Stimulated activated CD8-positive, alpha-beta memory T cell treated with anti-CD3 and anti-CD28 coated beads, Interleukin-12 subunit alpha, Interleukin-12 subunit beta, amount 100 ng/mL, for 4 hours (primary cell): Measurements from ENCODE around the gene FAM234A.

Source experiments
- DNase-seq: peaks from one replicate; pipeline ENCODE4 v3.0.0-alpha.2; 2020; ENCODE audit warnings: low read depth

FAM234A gene

GRCh38 chr16:281660-282255 lies 47.1 kb downstream of the FAM234A start:
- no peak for DNase-seq

DNA sequence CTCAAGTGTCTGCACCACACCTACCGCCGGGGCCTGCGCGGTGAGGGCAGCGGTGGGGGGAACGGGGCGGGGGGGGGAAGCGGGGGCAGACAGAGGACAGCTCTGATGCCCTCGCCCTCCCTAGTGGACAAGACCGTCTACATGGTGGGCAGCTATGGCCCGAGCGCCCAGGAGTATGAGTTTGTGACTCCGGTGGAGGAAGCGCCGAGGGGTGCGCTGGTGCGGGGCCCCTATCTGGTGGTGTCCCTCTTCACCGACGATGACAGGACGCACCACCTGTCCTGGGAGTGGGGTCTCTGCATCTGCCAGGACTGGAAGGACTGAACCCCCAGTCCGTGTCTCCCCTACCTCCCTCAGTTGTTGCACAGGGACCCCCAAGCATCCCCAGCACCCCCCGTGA lies 47.9 kb downstream of the FAM234A start:
- DNase-seq: no peak

DNA sequence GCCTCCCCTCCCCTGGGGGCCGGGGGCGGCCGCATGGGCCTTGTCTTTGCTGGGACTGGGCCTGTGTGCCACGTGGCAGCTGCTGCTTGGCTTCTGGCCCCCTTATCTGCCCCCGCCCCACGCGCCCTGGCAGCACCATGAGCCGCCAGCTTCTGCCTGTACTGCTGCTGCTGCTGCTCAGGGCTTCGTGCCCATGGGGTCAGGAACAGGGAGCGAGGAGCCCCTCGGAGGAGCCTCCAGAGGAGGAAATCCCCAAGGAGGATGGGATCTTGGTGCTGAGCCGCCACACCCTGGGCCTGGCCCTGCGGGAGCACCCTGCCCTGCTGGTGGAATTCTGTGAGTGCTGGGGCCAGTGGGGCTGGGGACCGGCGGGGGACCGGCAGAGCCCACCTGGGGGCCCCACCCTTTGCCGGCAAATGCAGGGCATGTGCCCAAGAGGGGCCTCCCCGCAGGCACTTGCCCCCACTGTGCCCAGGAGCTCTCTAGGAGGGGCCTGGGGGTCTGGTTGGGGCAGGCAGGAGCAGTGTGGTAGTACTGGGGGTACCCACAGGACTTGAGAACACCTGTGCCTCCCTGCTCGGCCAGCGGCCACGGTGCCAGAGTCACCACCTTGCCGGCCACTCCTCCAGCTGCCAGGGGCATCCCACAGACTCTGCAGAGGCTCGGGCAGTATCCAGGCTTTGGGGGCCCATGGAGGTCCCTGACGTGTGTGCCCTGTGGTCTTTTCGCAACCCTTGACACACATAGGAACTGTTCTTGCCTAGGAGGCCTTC lies 48.6 kb downstream of the FAM234A start, which contains the start of gene PDIA2:
PDIA2 (plus strand) TSS at position 132 of the 773 bp plus-strand sequence; CDS start at position 138, 6 bp downstream.
- DNase-seq: no peak

- no peak for DNase-seq
Measured at GRCh38 chr16:284204-285120, 49.8 kb downstream of the FAM234A start.

DNA sequence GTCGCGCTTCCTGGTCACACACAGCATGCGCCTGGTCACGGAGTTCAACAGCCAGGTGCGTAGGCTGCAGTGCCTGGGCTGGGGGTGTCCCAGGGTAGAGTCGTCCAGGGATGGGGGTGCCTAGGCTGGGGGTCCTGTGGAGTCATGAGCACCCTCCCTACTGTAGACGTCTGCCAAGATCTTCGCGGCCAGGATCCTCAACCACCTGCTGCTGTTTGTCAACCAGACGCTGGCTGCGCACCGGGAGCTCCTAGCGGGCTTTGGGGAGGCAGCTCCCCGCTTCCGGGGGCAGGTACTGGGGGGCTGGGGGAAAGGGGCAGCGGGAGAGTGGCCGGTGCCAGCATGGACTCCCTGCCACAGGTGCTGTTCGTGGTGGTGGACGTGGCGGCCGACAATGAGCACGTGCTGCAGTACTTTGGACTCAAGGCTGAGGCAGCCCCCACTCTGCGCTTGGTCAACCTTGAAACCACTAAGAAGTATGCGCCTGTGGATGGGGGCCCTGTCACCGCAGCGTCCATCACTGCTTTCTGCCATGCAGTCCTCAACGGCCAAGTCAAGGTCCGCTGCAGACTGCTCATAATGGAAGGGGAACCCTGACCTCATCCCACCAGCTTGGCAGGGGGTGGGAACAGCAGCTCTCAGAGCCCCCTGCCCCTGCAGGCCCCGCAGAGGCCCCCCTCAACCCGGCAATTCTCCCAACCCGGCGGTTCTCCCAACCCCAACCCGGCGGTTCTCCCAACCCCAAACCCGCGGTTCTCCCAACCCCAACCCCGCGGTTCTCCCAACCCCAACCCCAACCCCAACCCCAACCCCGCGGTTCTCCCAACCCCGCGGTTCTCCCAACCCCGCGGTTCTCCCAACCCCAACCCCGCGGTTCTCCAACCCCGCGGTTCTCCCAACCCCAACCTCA lies 50.8 kb downstream of the FAM234A start:
- DNase-seq: no peak

DNA sequence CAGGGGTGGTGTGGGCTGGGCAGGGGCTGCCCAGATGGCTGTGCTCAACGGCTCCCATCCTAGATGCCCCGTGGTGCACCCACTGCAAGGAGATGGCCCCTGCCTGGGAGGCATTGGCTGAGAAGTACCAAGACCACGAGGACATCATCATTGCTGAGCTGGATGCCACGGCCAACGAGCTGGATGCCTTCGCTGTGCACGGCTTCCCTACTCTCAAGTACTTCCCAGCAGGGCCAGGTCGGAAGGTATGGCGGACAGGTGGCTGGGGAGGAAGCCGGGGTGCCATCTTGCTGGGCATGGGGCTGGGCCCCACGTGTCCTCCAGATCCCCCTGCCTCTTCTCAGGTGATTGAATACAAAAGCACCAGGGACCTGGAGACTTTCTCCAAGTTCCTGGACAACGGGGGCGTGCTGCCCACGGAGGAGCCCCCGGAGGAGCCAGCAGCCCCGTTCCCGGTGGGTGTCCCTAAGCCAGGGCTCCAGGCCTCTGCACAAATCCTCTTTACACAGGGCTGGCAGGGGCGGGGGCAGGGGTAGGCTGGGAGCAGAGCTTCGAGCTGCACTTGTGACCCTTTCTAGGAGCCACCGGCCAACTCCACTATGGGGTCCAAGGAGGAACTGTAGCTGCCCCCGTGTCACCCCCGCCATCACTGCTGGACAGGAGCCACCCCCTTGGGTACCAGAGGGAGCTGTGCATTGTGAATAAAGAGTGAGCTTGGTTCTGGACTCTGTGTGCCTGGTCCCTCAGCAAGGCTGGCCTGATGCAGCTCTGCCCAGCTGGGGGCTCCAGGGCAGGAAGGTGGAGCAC lies 52.1 kb downstream of the FAM234A start:
- no peak for DNase-seq

- no peak for DNase-seq
Measured at GRCh38 chr16:287298-287811, 52.7 kb downstream of the FAM234A start.

DNA sequence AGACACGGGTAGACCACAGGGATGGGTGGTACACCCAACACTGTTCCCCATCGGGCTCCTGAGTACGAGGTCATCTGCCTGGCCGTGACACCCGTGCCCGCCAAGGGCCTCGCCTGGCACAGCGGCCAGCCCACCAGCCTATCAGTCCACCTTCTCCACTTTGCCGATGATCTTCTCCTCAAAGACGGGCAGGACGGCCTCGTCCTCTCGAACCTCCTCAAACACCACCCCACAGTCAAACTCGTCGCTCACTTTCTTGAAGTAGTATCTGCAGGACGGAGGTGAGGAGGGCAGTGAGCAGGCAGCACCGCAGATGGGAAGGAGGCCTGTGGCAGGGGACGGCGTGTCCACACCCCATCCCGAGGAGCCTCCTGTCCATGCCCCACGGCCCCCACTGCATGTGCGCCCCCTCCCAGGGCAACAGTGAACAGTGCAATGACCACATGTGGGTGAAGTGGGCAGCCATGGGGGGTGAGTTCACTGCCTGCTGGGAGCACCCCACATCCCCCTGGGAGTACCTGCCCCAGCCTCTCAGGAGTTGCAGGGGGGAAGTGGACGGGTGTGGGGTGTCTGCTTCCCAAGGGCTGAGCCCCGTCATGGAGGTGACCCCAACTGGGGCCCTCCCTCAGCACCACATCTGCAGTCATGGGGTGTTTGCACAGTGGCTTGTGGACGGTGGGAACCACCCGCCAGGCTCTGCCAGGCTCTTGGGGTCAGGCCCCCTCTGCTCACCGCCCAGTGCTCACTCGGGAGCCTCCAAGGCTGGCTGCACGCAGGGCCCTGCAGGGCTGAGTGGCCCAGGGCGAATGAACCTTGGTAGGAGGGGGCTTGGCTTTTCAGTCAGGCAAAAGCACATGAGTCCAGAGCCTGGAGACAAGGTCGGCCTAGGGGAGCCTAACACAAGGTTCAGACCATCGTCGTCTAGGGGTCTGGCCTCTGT lies 53.6 kb downstream of the FAM234A start:
- DNase-seq: no peak

GRCh38 chr16:289395-289997 lies 54.9 kb downstream of the FAM234A start:
- DNase-seq: no peak

DNA sequence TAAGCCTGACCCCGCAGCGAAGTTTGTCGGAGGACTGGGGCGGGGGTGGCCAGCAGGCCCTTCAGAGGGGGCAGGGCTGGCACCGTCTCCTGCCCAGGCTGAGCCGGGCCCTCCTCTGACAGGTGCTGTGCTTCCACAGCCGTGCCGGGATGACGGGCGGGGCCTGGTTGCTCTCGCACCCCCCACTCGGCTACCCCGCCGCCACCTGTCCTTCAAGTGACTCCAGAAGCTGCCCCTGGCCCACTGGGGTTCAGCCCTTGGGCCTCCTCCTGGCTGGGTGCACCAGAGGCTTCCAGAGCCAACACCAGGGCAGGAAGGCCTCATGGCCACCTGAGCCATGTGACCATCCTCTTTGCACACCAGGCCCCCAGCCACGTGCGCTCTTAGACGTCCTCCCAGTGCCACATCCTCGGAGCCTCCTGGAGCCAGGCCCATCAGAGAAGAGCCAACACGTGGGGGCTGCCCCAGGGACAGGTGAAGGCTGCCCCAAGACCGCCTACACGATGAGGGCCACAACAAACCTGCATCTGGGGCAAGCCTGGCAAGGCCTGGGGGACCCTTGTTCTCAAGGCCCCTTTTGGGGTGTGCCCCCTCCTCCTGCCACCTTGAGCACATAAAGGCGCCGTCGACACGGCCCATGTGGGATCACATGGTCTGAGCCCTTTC lies 55.5 kb downstream of the FAM234A start:
- DNase-seq: no peak

GRCh38 chr16:290681-291405 lies 56.2 kb downstream of the FAM234A start:
- DNase-seq: no peak

- no peak for DNase-seq
Measured at GRCh38 chr16:291539-291938, 56.9 kb downstream of the FAM234A start.

GRCh38 chr16:293043-293775 lies 58.6 kb downstream of the FAM234A start:
- DNase-seq: no peak

DNA sequence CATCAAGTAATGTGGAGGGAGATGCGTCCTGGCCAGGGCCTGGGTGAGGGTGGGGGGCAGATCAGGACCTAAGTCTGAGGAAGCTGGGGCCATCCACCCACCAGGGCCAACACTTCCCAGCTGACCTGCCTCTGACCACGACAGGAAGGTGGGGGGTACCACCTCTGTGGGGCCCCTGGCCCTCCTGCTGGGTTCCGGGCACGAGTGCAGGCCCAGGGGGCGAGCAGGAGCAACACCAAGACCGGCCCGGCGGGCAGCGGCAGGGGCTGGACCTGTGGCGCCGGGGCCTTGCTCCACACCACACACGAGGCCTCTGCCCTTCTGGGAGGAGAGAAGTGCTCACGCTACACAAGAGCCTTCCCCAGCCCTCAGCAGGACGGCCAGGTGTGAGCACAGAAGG lies 61.7 kb downstream of the FAM234A start:
- no peak for DNase-seq

GRCh38 chr16:296806-297510 lies 62.3 kb downstream of the FAM234A start:
- DNase-seq: no peak

DNA sequence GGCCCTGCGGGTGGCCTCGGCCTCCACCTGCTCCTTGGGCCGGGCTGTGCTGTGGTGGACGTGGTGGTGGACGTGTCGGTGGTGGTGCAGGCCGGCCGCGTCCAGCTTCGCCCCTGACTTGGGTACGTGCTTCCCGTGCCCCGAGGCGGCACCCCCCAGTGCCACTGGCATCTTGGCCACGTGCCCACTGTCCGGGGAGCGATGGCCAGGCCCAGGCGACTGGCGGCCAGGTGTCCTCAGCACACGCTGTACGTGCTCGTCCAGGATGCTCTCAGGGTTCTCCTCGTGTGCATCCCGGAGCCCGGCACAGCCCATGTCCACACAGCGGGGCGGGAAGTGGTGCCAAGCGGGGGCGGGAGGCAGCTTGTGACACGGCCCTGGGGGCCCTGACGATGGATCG lies 63.2 kb downstream of the FAM234A start:
- DNase-seq: no peak
